Endothelial cell of umbilical vein (primary cell): Measurements from ENCODE around the gene SLC25A15.

ENCODE experiments used
- CTCF ChIP-seq, 2 donors: IDR thresholded peaks; 1 replicate in 1 of 2; 2 replicates in 1 of 2; pipeline ENCODE4 v1.5.1; 2011; ENCODE audit warnings: low read length in 2 of 2, mild to moderate bottlenecking in 2 of 2, moderate library complexity in 2 of 2, control low read depth in 1 of 2, inconsistent platforms in 1 of 2, low read depth in 1 of 2; ENCODE audit not compliant: insufficient read depth in 1 of 2; ENCODE audit errors: extremely low read depth in 1 of 2
- EZH2 ChIP-seq: IDR thresholded peaks from 2 replicates; pipeline ENCODE4 v1.6.1; 2012; ENCODE audit warnings: borderline replicate concordance, low read depth, mild to moderate bottlenecking, moderate library complexity, low read length, inconsistent platforms; ENCODE audit not compliant: severe bottlenecking
- MAX ChIP-seq: IDR thresholded peaks from 2 replicates; pipeline ENCODE4 v1.6.1; 2011; ENCODE audit not compliant: insufficient read depth, insufficient read length
- MYC ChIP-seq: IDR thresholded peaks from one replicate; pipeline ENCODE4 v1.6.1; 2011; ENCODE audit warnings: mild to moderate bottlenecking, low read depth, low read length
- POLR2A ChIP-seq: IDR thresholded peaks from 2 replicates; pipeline ENCODE4 v1.6.1; 2012; ENCODE audit warnings: low read depth, mild to moderate bottlenecking, control low read depth, low read length
- POLR2AphosphoS5 ChIP-seq: IDR thresholded peaks from 2 replicates; pipeline ENCODE4 v1.6.1; 2012; ENCODE audit warnings: low read depth, mild to moderate bottlenecking, control low read depth, low read length, moderate library complexity; ENCODE audit not compliant: insufficient read depth

- TF ChIP-seq CTCF (IDR thresholded peaks at IDR 0.05; ENCODE audit: extremely low read depth in 1 of 2, insufficient read depth in 1 of 2, low read depth in 1 of 2, low read length in 2 of 2) (no peak), POLR2A (no peak), EZH2 (no peak), POLR2AphosphoS5 (no peak), MAX (no peak), MYC (no peak)
Measured at GRCh38 chr13:40790154-40790616, 774 bp downstream of the SLC25A15 start.
